ENCODE results near the gene CEP112.

DNA sequence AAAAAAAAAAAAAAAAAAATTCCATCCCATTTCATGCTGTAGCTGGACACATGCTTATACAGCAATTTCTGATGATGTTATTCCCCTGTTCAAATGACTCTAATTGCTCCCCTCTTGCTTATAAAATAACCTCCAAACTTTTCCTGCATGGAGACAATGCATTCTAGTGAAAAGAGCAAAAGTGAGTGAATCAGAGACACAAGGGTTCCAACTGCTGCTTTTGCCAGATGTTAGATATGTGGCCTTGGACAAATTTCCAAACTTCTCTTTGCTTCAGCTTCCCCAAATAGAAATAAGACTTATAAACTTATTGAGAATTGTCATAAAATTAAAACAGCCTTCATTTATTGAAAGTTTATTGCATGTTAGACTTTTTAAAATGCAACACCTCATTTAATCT lies 565.5 kb downstream of the CEP112 start:
- TF ChIP-seq, protein P1, sequence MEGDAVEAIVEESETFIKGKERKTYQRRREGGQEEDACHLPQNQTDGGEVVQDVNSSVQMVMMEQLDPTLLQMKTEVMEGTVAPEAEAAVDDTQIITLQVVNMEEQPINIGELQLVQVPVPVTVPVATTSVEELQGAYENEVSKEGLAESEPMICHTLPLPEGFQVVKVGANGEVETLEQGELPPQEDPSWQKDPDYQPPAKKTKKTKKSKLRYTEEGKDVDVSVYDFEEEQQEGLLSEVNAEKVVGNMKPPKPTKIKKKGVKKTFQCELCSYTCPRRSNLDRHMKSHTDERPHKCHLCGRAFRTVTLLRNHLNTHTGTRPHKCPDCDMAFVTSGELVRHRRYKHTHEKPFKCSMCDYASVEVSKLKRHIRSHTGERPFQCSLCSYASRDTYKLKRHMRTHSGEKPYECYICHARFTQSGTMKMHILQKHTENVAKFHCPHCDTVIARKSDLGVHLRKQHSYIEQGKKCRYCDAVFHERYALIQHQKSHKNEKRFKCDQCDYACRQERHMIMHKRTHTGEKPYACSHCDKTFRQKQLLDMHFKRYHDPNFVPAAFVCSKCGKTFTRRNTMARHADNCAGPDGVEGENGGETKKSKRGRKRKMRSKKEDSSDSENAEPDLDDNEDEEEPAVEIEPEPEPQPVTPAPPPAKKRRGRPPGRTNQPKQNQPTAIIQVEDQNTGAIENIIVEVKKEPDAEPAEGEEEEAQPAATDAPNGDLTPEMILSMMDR (IDR thresholded peaks at IDR 0.05), result no peak
- TF ChIP-seq EZH2phosphoT487 (IDR thresholded peaks at IDR 0.05) (no peak), EZH2 (IDR thresholded peaks at IDR 0.05) (no peak)

All from neural progenitor cell (in vitro differentiated cells).